NK-92 treated with Interleukin-12 subunit alpha and Interleukin-12 subunit beta, amount 100 ng/mL, for 24 hours (cell line): ENCODE results near the gene IFT88.

Experiments used
- DNase-seq: peaks from one replicate; lab custom pipeline; 2025; lab: John Stamatoyannopoulos, UW

Gene IFT88

GRCh38 chr13:20715330-20715712 is 148.4 kb downstream of the IFT88 start:
- no peak for DNase-seq

- DNase-seq, result no peak
Measured at GRCh38 chr13:20716951-20717350, 150.0 kb downstream of the IFT88 start.

- DNase-seq, result no peak
Measured at GRCh38 chr13:20717581-20718542, 150.9 kb downstream of the IFT88 start.

- no peak for DNase-seq
Measured at GRCh38 chr13:20718958-20719566, 152.1 kb downstream of the IFT88 start.

- DNase-seq, result no peak
Measured at GRCh38 chr13:20719783-20720182, 152.8 kb downstream of the IFT88 start.

- no peak for DNase-seq
Measured at GRCh38 chr13:20720499-20720898, 153.5 kb downstream of the IFT88 start.

GRCh38 chr13:20721058-20721453 is 154.1 kb downstream of the IFT88 start:
- DNase-seq, result no peak

GRCh38 chr13:20721454-20722357 is 154.7 kb downstream of the IFT88 start:
- DNase-seq, result no peak

GRCh38 chr13:20727856-20728255 is 160.9 kb downstream of the IFT88 start:
- DNase-seq, result no peak

GRCh38 chr13:20728579-20729311 is 161.8 kb downstream of the IFT88 start:
- no peak for DNase-seq

GRCh38 chr13:20729633-20730585 is 163.0 kb downstream of the IFT88 start:
- no peak for DNase-seq

- no peak for DNase-seq
Measured at GRCh38 chr13:20738616-20739015, 171.7 kb downstream of the IFT88 start.

- no peak for DNase-seq
Measured at GRCh38 chr13:20740021-20740420, 173.1 kb downstream of the IFT88 start.
